Erythroblast (primary cell): Measurements from ENCODE around the gene ATAD3B.

ENCODE experiments used
- GATA1 ChIP-seq: IDR thresholded peaks from 2 replicates; pipeline ENCODE4 v1.6.1; 2011; ENCODE audit warnings: low read depth, mild to moderate bottlenecking, control low read depth, low read length, moderate library complexity
- POLR2A ChIP-seq: IDR thresholded peaks from 2 replicates; pipeline ENCODE4 v1.6.1; 2011; ENCODE audit warnings: mild to moderate bottlenecking, low read length

DNA sequence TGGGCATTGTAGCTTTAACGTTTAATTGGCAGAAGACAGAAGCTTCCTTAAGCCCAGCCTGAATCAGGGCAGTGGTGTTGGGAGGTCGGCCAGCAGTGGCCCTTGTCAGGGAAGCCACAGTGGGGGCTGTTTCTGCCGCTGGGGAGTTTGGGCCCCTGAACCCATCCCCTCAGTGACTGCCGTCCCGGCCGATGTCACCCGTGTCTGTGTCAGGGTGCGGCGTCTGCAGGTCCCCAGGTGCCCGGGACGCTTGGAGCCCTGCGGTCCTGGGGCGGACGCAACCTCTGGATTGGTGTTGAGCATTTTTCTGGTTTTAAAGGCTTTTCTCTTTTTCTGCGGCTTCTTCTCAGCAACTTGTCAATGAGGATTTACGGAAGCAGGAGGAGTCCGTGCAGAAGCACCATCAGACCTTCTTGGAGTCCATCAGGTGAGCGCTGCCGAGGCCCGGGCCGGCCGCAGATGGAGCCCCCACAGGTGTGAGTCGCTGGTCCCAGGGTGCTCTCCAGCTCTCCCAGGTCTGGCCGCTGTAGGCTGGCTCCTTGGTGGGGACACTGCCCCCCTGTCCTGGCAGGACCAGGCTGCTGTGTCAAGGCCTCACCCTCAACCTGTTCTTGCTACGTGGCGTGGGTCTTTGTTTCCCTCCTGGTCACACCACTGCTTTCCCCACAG, 19.7 kb upstream of the ATAD3B start:
- TF ChIP-seq POLR2A (no peak), GATA1 (no peak)
